Keratinocyte (primary cell): ENCODE measurements around the gene MINPP1. TPM values are rescaled to one million over a fixed set of nuclear protein-coding genes. Genes with fewer than 3 reads are reported as not detected.

Experiments
- DNase-seq: peaks from one replicate; pipeline ENCODE4 v3.0.0-alpha.2; 2011; ENCODE audit warnings: low read depth, missing footprints, low spot score
- FAIRE-seq: peaks from 2 replicates; lab custom pipeline; 2011; peaks lifted over from hg19 to GRCh38; lab: Jason Lieb, UNC
- H2AFZ ChIP-seq: 2 replicates; pipeline ENCODE4 v1.6.0; 2012; ENCODE audit warnings: low read length, control low read depth, inconsistent platforms; ENCODE audit not compliant: control insufficient read depth
- H3K27ac ChIP-seq: 2 replicates; pipeline ENCODE4 v1.5.1; 2011; ENCODE audit warnings: low read length; ENCODE audit not compliant: control insufficient read depth, insufficient read depth
- H3K27me3 ChIP-seq: 3 replicates; pipeline ENCODE4 v1.6.0; 2011; ENCODE audit warnings: low read length; ENCODE audit not compliant: control insufficient read depth, insufficient read depth; ENCODE audit errors: extremely low read depth
- H3K36me3 ChIP-seq, 2 experiments: 2 replicates in 1 of 2; 3 replicates in 1 of 2; pipeline ENCODE4 v1.5.1; 2011; ENCODE audit warnings: low read length in 2 of 2, mild to moderate bottlenecking in 1 of 2; ENCODE audit not compliant: control insufficient read depth in 2 of 2, insufficient read depth in 2 of 2; ENCODE audit errors: extremely low read depth in 1 of 2
- H3K4me1 ChIP-seq: 3 replicates; pipeline ENCODE4 v1.5.1; 2011; ENCODE audit warnings: low read length; ENCODE audit not compliant: control insufficient read depth, insufficient read depth; ENCODE audit errors: extremely low read depth
- H3K4me2 ChIP-seq: 3 replicates; pipeline ENCODE4 v1.6.0; 2011; ENCODE audit warnings: low read depth, low read length; ENCODE audit not compliant: control insufficient read depth, insufficient read depth; ENCODE audit errors: extremely low read depth
- H3K4me3 ChIP-seq, 3 experiments: fragments of 200-600 bp in 1 of 3; sonication (generic) in 1 of 3; 2 replicates in 2 of 3; 3 replicates in 1 of 3; pipeline ENCODE4 v1.5.1; 2011 to 2016; ENCODE audit warnings: low read length in 3 of 3, mild to moderate bottlenecking in 3 of 3, control low read depth in 2 of 3, inconsistent platforms in 1 of 3, low read depth in 1 of 3, mixed read lengths in 1 of 3, mixed run types in 1 of 3, moderate library complexity in 1 of 3; ENCODE audit not compliant: control insufficient read depth in 2 of 3, insufficient read depth in 2 of 3; ENCODE audit errors: extremely low read depth in 1 of 3
- H3K79me2 ChIP-seq: 2 replicates; pipeline ENCODE4 v1.6.0; 2012; ENCODE audit warnings: low read length; ENCODE audit not compliant: control insufficient read depth, insufficient read depth
- H3K9ac ChIP-seq: 3 replicates; pipeline ENCODE4 v1.6.0; 2011; ENCODE audit warnings: low read length; ENCODE audit not compliant: control insufficient read depth, insufficient read depth; ENCODE audit errors: extremely low read depth
- H3K9me1 ChIP-seq: 3 replicates; pipeline ENCODE4 v1.6.0; 2011; ENCODE audit warnings: low read length; ENCODE audit not compliant: control insufficient read depth, insufficient read depth; ENCODE audit errors: extremely low read depth
- H3K9me3 ChIP-seq: 2 replicates; pipeline ENCODE4 v1.5.1; 2012; ENCODE audit warnings: low read depth, low read length; ENCODE audit not compliant: control insufficient read depth
- H4K20me1 ChIP-seq: 3 replicates; pipeline ENCODE4 v1.6.0; 2011; ENCODE audit warnings: low read length; ENCODE audit not compliant: control insufficient read depth, insufficient read depth; ENCODE audit errors: extremely low read depth
- EZH2 ChIP-seq: IDR thresholded peaks from one replicate; pipeline ENCODE4 v1.6.1; 2012; ENCODE audit warnings: inconsistent platforms, mild to moderate bottlenecking, low read length, moderate library complexity
- dilution Hi-C: fragments of 300-500 bp; cut with MboI; formaldehyde crosslinking; loops from one replicate; pipeline ENCODE4 v1.7.0; 2020; ENCODE audit warnings: low sequenced_read_pairs; ENCODE audit not compliant: extremely low pct_ligation_motif_present
- polyA plus RNA-seq, 5 experiments: library from polyadenylated mRNA; depleted of rRNA in 3 of 5; stranded (reverse) in 3 of 5; stranded (forward) in 1 of 5; unstranded in 1 of 5; fragments of >200 nt; gene quantifications; 1 replicate in 1 of 5; 2 replicates in 3 of 5; 3 replicates in 1 of 5; pipeline versions ENCODE4 v1.2.1 to v1.2.3, GENCODE V29; 2011 to 2012; ENCODE audit warnings: missing spikeins in 2 of 5, low read depth in 1 of 5, low replicate concordance in 1 of 5
- TF ChIP-seq, protein P1 (sequence below), 3 experiments: IDR thresholded peaks in 1 of 3; conservative IDR thresholded peaks in 1 of 3; optimal IDR thresholded peaks in 1 of 3; 2 replicates in 2 of 3; 3 replicates in 1 of 3; pipeline versions ENCODE3 to v1.5.1; 2011; ENCODE audit warnings: low read length in 3 of 3, mild to moderate bottlenecking in 3 of 3, moderate library complexity in 2 of 3, control low read depth in 1 of 3, inconsistent platforms in 1 of 3; ENCODE audit not compliant: insufficient read depth in 2 of 3; ENCODE audit errors: extremely low read depth in 1 of 3

The MINPP1 gene
- polyA plus RNA-seq, 1 donor (not counting 4 experiments of a cell fraction or from before 2014, with no cell fraction given) = 17.7 TPM

DNA sequence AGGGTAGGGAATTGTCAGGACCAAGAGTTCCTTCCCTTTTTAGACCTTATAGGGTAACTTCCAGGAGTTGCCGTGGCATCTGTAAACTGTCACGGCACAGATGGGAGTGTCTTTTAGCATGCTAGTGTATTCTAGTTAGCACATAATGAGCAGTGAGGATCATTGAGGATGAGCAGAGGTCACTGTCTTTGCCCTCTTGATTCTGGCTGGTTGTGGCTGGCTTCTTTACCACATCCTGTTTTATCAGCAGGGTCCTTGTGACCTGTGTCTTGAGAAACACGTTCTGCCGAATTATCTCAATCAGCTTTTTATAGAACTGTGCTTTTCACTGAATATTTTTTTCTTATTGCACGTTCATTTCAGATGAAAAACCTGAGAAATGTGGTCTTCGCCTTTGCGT, 41.5 kb downstream of the MINPP1 start:
- no peaks in the 10 kb centered on the region for H4K20me1 ChIP-seq
- no peak overlapping the region for H3K4me3 ChIP-seq
- H3K79me2 ChIP-seq = no peaks in the 10 kb centered on the region
- no peak for DNase-seq
- peaks cover 0 to 8% of the 10 kb centered on the region in 2 experiments for H3K36me3 ChIP-seq
- no peak for FAIRE-seq
- H3K9me1 ChIP-seq = no peaks in the 10 kb centered on the region
- no peaks in the 10 kb centered on the region for H3K4me1 ChIP-seq
- no peak overlapping the region for H3K9ac ChIP-seq
- no peaks in the 10 kb centered on the region for H3K27me3 ChIP-seq
- TF ChIP-seq, protein P1, sequence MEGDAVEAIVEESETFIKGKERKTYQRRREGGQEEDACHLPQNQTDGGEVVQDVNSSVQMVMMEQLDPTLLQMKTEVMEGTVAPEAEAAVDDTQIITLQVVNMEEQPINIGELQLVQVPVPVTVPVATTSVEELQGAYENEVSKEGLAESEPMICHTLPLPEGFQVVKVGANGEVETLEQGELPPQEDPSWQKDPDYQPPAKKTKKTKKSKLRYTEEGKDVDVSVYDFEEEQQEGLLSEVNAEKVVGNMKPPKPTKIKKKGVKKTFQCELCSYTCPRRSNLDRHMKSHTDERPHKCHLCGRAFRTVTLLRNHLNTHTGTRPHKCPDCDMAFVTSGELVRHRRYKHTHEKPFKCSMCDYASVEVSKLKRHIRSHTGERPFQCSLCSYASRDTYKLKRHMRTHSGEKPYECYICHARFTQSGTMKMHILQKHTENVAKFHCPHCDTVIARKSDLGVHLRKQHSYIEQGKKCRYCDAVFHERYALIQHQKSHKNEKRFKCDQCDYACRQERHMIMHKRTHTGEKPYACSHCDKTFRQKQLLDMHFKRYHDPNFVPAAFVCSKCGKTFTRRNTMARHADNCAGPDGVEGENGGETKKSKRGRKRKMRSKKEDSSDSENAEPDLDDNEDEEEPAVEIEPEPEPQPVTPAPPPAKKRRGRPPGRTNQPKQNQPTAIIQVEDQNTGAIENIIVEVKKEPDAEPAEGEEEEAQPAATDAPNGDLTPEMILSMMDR (optimal IDR thresholded peaks at IDR 0.05 in 1 of 3, IDR thresholded peaks at IDR 0.05 in 1 of 3, conservative IDR thresholded peaks at IDR 0.05 in 1 of 3; ENCODE audit: extremely low read depth in 1 of 3, insufficient read depth in 2 of 3, low read length in 3 of 3) = no peak
- TF ChIP-seq EZH2 = no peak
- no peak overlapping the region for H3K27ac ChIP-seq
- dilution Hi-C loops = no loop called here
- no peaks in the 10 kb centered on the region for H3K9me3 ChIP-seq
- no peak overlapping the region for H2AFZ ChIP-seq
- H3K4me2 ChIP-seq = no peak overlapping the region

DNA sequence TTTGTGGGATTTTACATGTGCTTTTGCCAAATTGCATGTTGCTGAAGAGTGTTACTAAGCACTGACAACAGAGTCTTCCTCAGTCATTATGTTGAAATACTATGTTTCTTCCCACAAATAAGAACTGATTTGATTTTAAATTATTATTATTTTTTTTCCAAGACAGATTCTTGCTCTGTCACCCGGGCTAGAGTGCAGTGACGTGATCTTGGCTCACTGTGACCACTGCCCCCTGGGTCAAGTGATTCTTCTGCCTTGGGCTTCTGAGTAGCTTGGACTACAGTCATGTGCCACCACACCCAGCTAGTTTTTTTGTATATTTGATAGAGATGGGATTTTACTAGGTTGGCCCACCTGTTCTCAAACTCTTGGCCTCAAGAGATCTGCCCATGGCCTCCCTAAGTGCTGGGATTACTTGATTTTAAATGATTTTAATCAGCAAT, 42.3 kb downstream of the MINPP1 start:
- no peak for DNase-seq
- Histone ChIP-seq H3K4me2 (no peak overlapping the region), H3K27ac (no peak overlapping the region), H3K9ac (no peak overlapping the region), H4K20me1 (no peaks in the 10 kb centered on the region), H2AFZ (no peak overlapping the region), H3K4me3 (no peak overlapping the region), H3K27me3 (no peaks in the 10 kb centered on the region), H3K9me3 (no peaks in the 10 kb centered on the region), H3K4me1 (no peaks in the 10 kb centered on the region), H3K79me2 (no peaks in the 10 kb centered on the region), H3K9me1 (no peaks in the 10 kb centered on the region), H3K36me3 (peaks cover 0 to 3% of the 10 kb centered on the region in 2 experiments)
- TF ChIP-seq, protein P1 (optimal IDR thresholded peaks at IDR 0.05 in 1 of 3, IDR thresholded peaks at IDR 0.05 in 1 of 3, conservative IDR thresholded peaks at IDR 0.05 in 1 of 3; ENCODE audit: extremely low read depth in 1 of 3, insufficient read depth in 2 of 3, low read length in 3 of 3) = no peak
- TF ChIP-seq EZH2 = no peak
- dilution Hi-C loops = no loop called here
- FAIRE-seq = no peak
